A673 (cell line): ENCODE results near the gene MAST4. TPM values are rescaled to one million over a fixed set of nuclear protein-coding genes. Genes with fewer than 3 reads are reported as not detected.
"Not testable (repeated sequence)": the region's sequence is repeated elsewhere in the genome, so short reads cannot be mapped to it uniquely, and the experiment has no call there.

ENCODE experiments used
- BruUV-seq: library from RNA; stranded (reverse); fragments of 400-500 nt; replicated peaks from 2 replicates; lab custom pipeline; 2021; lab: Mats Ljungman, UMichigan
- CTCF ChIA-PET: fragments of 300-600 bp; sonication (Branson Sonifier 250); formaldehyde crosslinking; loops from one replicate; lab custom pipeline; 2022; ENCODE audit warnings: antibody characterized with exemption; lab: Charles Lee
- POLR2A ChIA-PET: fragments of 300-600 bp; sonication (Branson Sonifier 250); formaldehyde crosslinking; loops from one replicate; lab custom pipeline; 2022; ENCODE audit warnings: antibody characterized with exemption; ENCODE audit not compliant: low non-redundant PET; lab: Charles Lee
- DNase-seq: peaks from one replicate; pipeline ENCODE4 v3.0.0-alpha.2; 2015; ENCODE audit warnings: low spot score
- H3K27ac ChIP-seq: fragments of 200-600 bp; sonication (generic); 2 replicates; pipeline ENCODE4 v1.5.1; 2016; ENCODE audit warnings: mixed run types, low read depth, mild to moderate bottlenecking, mixed read lengths, antibody characterized with exemption, low read length; ENCODE audit not compliant: poor library complexity, severe bottlenecking
- H3K27me3 ChIP-seq: fragments of 200-600 bp; sonication (generic); replicated peaks from 2 replicates; pipeline ENCODE4 v1.6.1; 2017; ENCODE audit warnings: mixed run types, low read depth, mild to moderate bottlenecking, mixed read lengths, antibody characterized with exemption, low read length; ENCODE audit not compliant: insufficient read depth, poor library complexity
- H3K36me3 ChIP-seq: fragments of 200-600 bp; sonication (generic); 2 replicates; pipeline ENCODE4 v1.6.1; 2016; ENCODE audit warnings: mixed run types, mild to moderate bottlenecking, mixed read lengths, antibody characterized with exemption, low read length; ENCODE audit not compliant: insufficient read depth, poor library complexity, severe bottlenecking
- H3K4me1 ChIP-seq: fragments of 200-600 bp; sonication (generic); 2 replicates; pipeline ENCODE4 v1.6.1; 2017; ENCODE audit warnings: mixed run types, mild to moderate bottlenecking, mixed read lengths, antibody characterized with exemption, low read length; ENCODE audit not compliant: insufficient read depth, poor library complexity, severe bottlenecking
- H3K4me3 ChIP-seq: fragments of 200-600 bp; sonication (generic); 2 replicates; pipeline ENCODE4 v1.5.1; 2016; ENCODE audit warnings: low read depth, mixed run types, mild to moderate bottlenecking, mixed read lengths, low read length; ENCODE audit not compliant: poor library complexity, severe bottlenecking
- H3K9me3 ChIP-seq: fragments of 200-600 bp; sonication (generic); 2 replicates; pipeline ENCODE4 v1.6.1; 2016; ENCODE audit warnings: mixed run types, low read depth, mild to moderate bottlenecking, mixed read lengths, antibody characterized with exemption, low read length; ENCODE audit not compliant: poor library complexity, severe bottlenecking
- EZH2 ChIP-seq: fragments of 200-600 bp; sonication (generic); IDR thresholded peaks from 2 replicates; pipeline ENCODE4 v1.6.1; 2017; ENCODE audit warnings: borderline replicate concordance, low read depth, mild to moderate bottlenecking, mixed read lengths, antibody characterized with exemption, low read length; ENCODE audit not compliant: poor library complexity, severe bottlenecking
- intact Hi-C: fragments of 100-400 bp; cut with micrococcal nuclease; formaldehyde crosslinking; loops from one replicate; pipeline ENCODE4 v1.10.0; 2022; ENCODE audit not compliant: unreplicated experiment
- total RNA-seq: library from RNA; stranded (reverse); gene quantifications from 2 replicates; pipeline ENCODE4 v1.2.3, GENCODE V29; 2021
- TF ChIP-seq, protein P1 (sequence below): fragments of 300-800, 200-600 bp; sonication (generic); conservative IDR thresholded peaks from 2 replicates; pipeline ENCODE4 v1.5.1; 2017; ENCODE audit warnings: low read depth, mild to moderate bottlenecking, antibody characterized with exemption, low read length, moderate library complexity, mixed read lengths

MAST4 gene
- total RNA-seq, 1 experiment from 2014 or later, result 4.5 TPM

GRCh38 chr5:66820630-66821207 is 224.5 kb downstream of the MAST4 start:
- CTCF ChIA-PET, result no interaction called here
- POLR2A ChIA-PET, result no interaction called here
- no TSS peak for BruUV-seq
- Histone ChIP-seq H3K4me1 (no peaks in the 10 kb centered on the region), H3K4me3 (no peak overlapping the region), H3K9me3 (no peaks in the 10 kb centered on the region), H3K36me3 (no peaks in the 10 kb centered on the region), H3K27ac (no peak overlapping the region), H3K27me3 (no peaks in the 10 kb centered on the region)
- intact Hi-C loops, result no loop called here
- DNase-seq, result no peak
- no peak for TF ChIP-seq EZH2
- TF ChIP-seq, protein P1, sequence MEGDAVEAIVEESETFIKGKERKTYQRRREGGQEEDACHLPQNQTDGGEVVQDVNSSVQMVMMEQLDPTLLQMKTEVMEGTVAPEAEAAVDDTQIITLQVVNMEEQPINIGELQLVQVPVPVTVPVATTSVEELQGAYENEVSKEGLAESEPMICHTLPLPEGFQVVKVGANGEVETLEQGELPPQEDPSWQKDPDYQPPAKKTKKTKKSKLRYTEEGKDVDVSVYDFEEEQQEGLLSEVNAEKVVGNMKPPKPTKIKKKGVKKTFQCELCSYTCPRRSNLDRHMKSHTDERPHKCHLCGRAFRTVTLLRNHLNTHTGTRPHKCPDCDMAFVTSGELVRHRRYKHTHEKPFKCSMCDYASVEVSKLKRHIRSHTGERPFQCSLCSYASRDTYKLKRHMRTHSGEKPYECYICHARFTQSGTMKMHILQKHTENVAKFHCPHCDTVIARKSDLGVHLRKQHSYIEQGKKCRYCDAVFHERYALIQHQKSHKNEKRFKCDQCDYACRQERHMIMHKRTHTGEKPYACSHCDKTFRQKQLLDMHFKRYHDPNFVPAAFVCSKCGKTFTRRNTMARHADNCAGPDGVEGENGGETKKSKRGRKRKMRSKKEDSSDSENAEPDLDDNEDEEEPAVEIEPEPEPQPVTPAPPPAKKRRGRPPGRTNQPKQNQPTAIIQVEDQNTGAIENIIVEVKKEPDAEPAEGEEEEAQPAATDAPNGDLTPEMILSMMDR, result no peak

DNA sequence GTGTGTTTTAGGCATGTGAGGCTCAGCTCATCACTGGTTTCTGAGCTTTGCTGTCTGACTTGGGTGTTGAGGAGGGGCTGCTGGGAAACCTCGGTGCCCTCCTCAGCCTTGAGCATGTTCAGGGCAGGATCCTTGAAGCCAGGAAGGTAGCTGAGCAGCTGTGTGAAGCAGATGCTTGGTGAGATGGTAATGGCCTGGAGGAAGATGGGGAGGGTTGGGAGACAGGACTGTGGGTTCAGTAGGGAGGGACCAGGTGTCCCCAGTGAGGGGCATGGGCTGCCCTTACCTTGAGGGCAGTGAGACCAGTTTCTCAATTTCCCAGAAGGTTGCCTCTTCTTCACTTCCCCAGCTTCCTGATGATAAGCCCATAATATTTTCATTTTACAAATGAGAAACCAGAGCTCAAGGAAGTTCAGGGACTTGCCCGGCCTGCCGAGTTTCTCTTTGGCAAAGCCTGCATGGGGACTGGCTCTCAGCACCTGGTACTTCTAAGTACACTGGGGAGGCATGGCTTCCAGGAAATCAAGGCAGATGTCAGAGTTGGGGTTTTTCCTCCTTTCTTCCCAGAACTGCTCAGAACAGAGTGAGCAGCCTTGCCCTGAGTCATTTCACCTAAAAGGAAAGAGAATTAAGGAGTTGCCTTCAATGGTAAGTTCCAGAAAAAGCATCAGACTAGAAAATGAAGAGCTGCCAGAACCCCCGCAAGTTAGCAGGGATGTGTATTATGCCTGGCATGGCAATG is 225.7 kb downstream of the MAST4 start:
- BruUV-seq, result no TSS peak
- TF ChIP-seq, protein P1, result no peak
- no peak for TF ChIP-seq EZH2
- Histone ChIP-seq H3K9me3 (no peaks in the 10 kb centered on the region), H3K4me3 (no peak overlapping the region), H3K4me1 (no peaks in the 10 kb centered on the region), H3K36me3 (no peaks in the 10 kb centered on the region), H3K27ac (no peak overlapping the region), H3K27me3 (no peaks in the 10 kb centered on the region)
- POLR2A ChIA-PET, result no interaction called here
- CTCF ChIA-PET, result no interaction called here
- DNase-seq, result no peak
- intact Hi-C loops, result no loop called here

GRCh38 chr5:66822906-66823305 is 226.7 kb downstream of the MAST4 start:
- H3K4me3 ChIP-seq, H3K4me1 ChIP-seq, DNase-seq, H3K9me3 ChIP-seq, intact Hi-C loops, BruUV-seq, H3K36me3 ChIP-seq, H3K27me3 ChIP-seq, POLR2A ChIA-PET, H3K27ac ChIP-seq, CTCF ChIA-PET: not testable (repeated sequence)

DNA sequence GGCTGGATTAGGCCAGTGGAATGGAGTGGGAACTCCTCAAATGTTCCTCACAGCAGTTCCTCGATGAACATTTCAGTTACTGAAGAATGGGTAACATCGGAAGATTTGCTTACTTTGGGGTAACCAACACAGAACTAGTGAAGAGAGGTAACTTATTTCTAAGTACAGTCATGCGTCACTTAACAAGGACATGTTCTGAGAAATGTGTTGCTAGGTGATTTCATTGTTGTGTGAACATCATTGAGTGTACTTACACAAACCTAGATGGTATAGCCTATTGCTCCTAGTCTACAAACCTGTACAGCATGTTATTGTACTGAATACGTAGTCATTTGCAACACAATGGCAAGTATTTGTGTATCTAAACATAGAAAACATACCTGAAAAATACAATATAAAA is 228.3 kb downstream of the MAST4 start:
- Histone ChIP-seq H3K4me1 (peaks cover under 1% of the 10 kb centered on the region), H3K27ac (no peak overlapping the region), H3K9me3 (no peaks in the 10 kb centered on the region), H3K36me3 (no peaks in the 10 kb centered on the region), H3K27me3 (no peaks in the 10 kb centered on the region), H3K4me3 (no peak overlapping the region)
- no peak for TF ChIP-seq EZH2
- TF ChIP-seq, protein P1, result no peak
- POLR2A ChIA-PET, result no interaction called here
- CTCF ChIA-PET, result no interaction called here
- BruUV-seq, result no TSS peak
- intact Hi-C loops, result no loop called here
- no peak for DNase-seq
